ENCODE measurements around the gene COL1A1.

Gene COL1A1

GRCh38 chr17:50213026-50214022, 11.9 kb upstream of the COL1A1 start:
- peak; percentile 40 for DNase-seq (ENCODE audit: low spot score)

- no peak for DNase-seq (ENCODE audit: low spot score)
These were observed 10.9 kb upstream of the COL1A1 start for GRCh38 chr17:50212121-50212843.

GRCh38 chr17:50211249-50212120, 10.1 kb upstream of the COL1A1 start:
- DNase-seq (ENCODE audit: low spot score) = no peak

- no peak for DNase-seq (ENCODE audit: low spot score)
These were observed 9.1 kb upstream of the COL1A1 start for GRCh38 chr17:50210240-50211225.

GRCh38 chr17:50209472-50210239, 8.2 kb upstream of the COL1A1 start:
- no peak for DNase-seq (ENCODE audit: low spot score)

GRCh38 chr17:50209133-50209471, 7.7 kb upstream of the COL1A1 start:
- DNase-seq (ENCODE audit: low spot score) = no peak

- no peak for DNase-seq (ENCODE audit: low spot score)
These were observed 7.2 kb upstream of the COL1A1 start for GRCh38 chr17:50208611-50209061.

- no peak for DNase-seq (ENCODE audit: low spot score)
These were observed 6.5 kb upstream of the COL1A1 start for GRCh38 chr17:50207792-50208567.

GRCh38 chr17:50207315-50207714, 5.9 kb upstream of the COL1A1 start:
- no peak for DNase-seq (ENCODE audit: low spot score)

- no peak for DNase-seq (ENCODE audit: low spot score)
These were observed 5.3 kb upstream of the COL1A1 start for GRCh38 chr17:50206604-50207293.

GRCh38 chr17:50205963-50206505, 4.6 kb upstream of the COL1A1 start:
- no peak for DNase-seq (ENCODE audit: low spot score)

GRCh38 chr17:50205111-50205962, 3.9 kb upstream of the COL1A1 start:
- DNase-seq (ENCODE audit: low spot score) = no peak

- DNase-seq (ENCODE audit: low spot score) = no peak
These were observed 3.0 kb upstream of the COL1A1 start for GRCh38 chr17:50204431-50204830.

GRCh38 chr17:50203604-50204345, 2.3 kb upstream of the COL1A1 start:
- DNase-seq (ENCODE audit: low spot score) = no peak

- no peak for DNase-seq (ENCODE audit: low spot score)
These were observed 1.7 kb upstream of the COL1A1 start for GRCh38 chr17:50203086-50203485.

GRCh38 chr17:50200457-50201275, 765 bp downstream of the COL1A1 start:
- peak; percentile 77 for DNase-seq (ENCODE audit: low spot score)

Data from activated CD4-positive, alpha-beta T cell treated with anti-CD3 and anti-CD28 coated beads, Interleukin-2, Interleukin-4, amounts not matched to agents 100 ng/mL and 50 ng/mL, durations not matched to agents 16 hours and 8 hours (primary cell).